ENCODE results near the gene FMN1.

The FMN1 gene

GRCh38 chr15:33045066-33045810 is 149.3 kb downstream of the FMN1 start:
- no peak for DNase-seq

GRCh38 chr15:33044598-33044997 is 149.9 kb downstream of the FMN1 start:
- no peak for DNase-seq

- no peak for DNase-seq
Observed at GRCh38 chr15:33043636-33044035, 150.9 kb downstream of the FMN1 start.

- no peak for DNase-seq
Observed at GRCh38 chr15:33040496-33040895, 154.0 kb downstream of the FMN1 start.

GRCh38 chr15:33034588-33034987 is 159.9 kb downstream of the FMN1 start:
- DNase-seq: no peak

GRCh38 chr15:33032053-33032452 is 162.5 kb downstream of the FMN1 start:
- DNase-seq: no peak

GRCh38 chr15:33031324-33031821 is 163.1 kb downstream of the FMN1 start:
- DNase-seq: no peak

GRCh38 chr15:33030315-33030714 is 164.2 kb downstream of the FMN1 start:
- no peak for DNase-seq

GRCh38 chr15:33029109-33029652 is 165.3 kb downstream of the FMN1 start:
- no peak for DNase-seq

- DNase-seq: no peak
Observed at GRCh38 chr15:33028495-33028894, 166.0 kb downstream of the FMN1 start.

- no peak for DNase-seq
Observed at GRCh38 chr15:33027306-33028035, 167.0 kb downstream of the FMN1 start.

- no peak for DNase-seq
Observed at GRCh38 chr15:33026614-33027013, 167.9 kb downstream of the FMN1 start.

- no peak for DNase-seq
Observed at GRCh38 chr15:33022629-33023028, 171.9 kb downstream of the FMN1 start.

GRCh38 chr15:33021806-33022389 is 172.6 kb downstream of the FMN1 start:
- DNase-seq: peak in 1 of 5 donors; percentile 11

GRCh38 chr15:33019354-33019981 is 175.0 kb downstream of the FMN1 start:
- DNase-seq: no peak

GRCh38 chr15:33016405-33017024 is 178.0 kb downstream of the FMN1 start:
- DNase-seq: peak in 1 of 5 donors; percentile 29

GRCh38 chr15:33014586-33014985 is 179.9 kb downstream of the FMN1 start:
- no peak for DNase-seq

GRCh38 chr15:33013827-33014445 is 180.6 kb downstream of the FMN1 start:
- no peak for DNase-seq

- DNase-seq: no peak
Observed at GRCh38 chr15:33011976-33012375, 182.5 kb downstream of the FMN1 start.

GRCh38 chr15:33009603-33010002 is 184.9 kb downstream of the FMN1 start:
- no peak for DNase-seq

GRCh38 chr15:33009026-33009425 is 185.5 kb downstream of the FMN1 start:
- no peak for DNase-seq
